Peyer's patch (tissue), 4 donors: ENCODE results near the gene EML1.

Source experiments
- CTCF ChIP-seq, 6 experiments: fragments of 450-650 bp in 4 of 6; fragments of 200-600 bp in 2 of 6; sonication (generic) in 1 of 6; IDR thresholded peaks; one replicate each; pipeline ENCODE4 v1.5.1; 2017 to 2019; ENCODE audit warnings: antibody characterized with exemption in 6 of 6, mild to moderate bottlenecking in 3 of 6, moderate library complexity in 1 of 6
- POLR2A ChIP-seq, 2 donors: fragments of 450-650 bp; IDR thresholded peaks; one replicate each; pipeline ENCODE4 v1.5.1; 2017; ENCODE audit warnings: antibody characterized with exemption in 2 of 2, mild to moderate bottlenecking in 2 of 2, moderate library complexity in 2 of 2

DNA sequence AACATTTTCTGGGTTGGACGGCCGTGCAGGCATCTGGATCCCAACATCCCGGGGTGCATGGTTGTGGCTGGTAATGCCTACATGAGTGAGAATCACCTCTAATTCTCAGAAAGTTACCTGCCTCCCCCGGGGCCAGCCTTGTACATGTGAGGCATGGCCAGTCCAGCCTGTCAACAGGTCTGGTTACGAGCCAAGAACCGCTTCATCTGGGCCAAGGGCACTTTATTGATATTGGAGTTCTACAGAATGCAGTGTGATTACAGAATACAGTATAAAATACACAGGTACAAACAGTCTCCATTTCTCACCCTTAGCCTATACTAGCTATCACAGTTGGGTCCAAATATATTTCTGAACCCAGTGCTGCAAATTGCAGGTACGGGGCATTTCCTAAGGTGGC, 187.1 kb downstream of the EML1 start:
- TF ChIP-seq CTCF (IDR thresholded peaks at IDR 0.05): no peak
- TF ChIP-seq POLR2A (IDR thresholded peaks at IDR 0.05): no peak
